OCI-M1 (cell line): ENCODE results near the gene SLC22A4.

ENCODE experiments used
- DNase-seq: peaks from one replicate; lab custom pipeline; 2025; lab: John Stamatoyannopoulos, UW

Gene SLC22A4

GRCh38 chr5:132293992-132294727, at the start of gene SLC22A4:
SLC22A4 (plus strand) TSS chr5:132294394; CDS start chr5:132294617, 223 bp downstream.
- DNase-seq: peak; percentile 88

- DNase-seq: no peak
These were observed 48.6 kb upstream of the SLC22A4 start for GRCh38 chr5:132245593-132245992.

- DNase-seq: no peak
These were observed 47.4 kb upstream of the SLC22A4 start for GRCh38 chr5:132246806-132247205.

- no peak for DNase-seq
These were observed 43.6 kb upstream of the SLC22A4 start for GRCh38 chr5:132250547-132250946.

GRCh38 chr5:132251220-132251725, 42.9 kb upstream of the SLC22A4 start:
- no peak for DNase-seq

- DNase-seq: no peak
These were observed 41.2 kb upstream of the SLC22A4 start for GRCh38 chr5:132253008-132253441.

GRCh38 chr5:132253452-132254320, 40.5 kb upstream of the SLC22A4 start:
- DNase-seq: no peak

GRCh38 chr5:132254321-132254977, 39.7 kb upstream of the SLC22A4 start:
- no peak for DNase-seq

GRCh38 chr5:132256086-132256782, 38.0 kb upstream of the SLC22A4 start:
- DNase-seq: no peak

- DNase-seq: no peak
These were observed 37.4 kb upstream of the SLC22A4 start for GRCh38 chr5:132256783-132257130.

GRCh38 chr5:132257131-132258101, 36.8 kb upstream of the SLC22A4 start, which contains the start of gene PDLIM4:
PDLIM4 (plus strand) TSS chr5:132257696; CDS start chr5:132257735, 39 bp downstream.
- no peak for DNase-seq

- no peak for DNase-seq
These were observed 35.8 kb upstream of the SLC22A4 start for GRCh38 chr5:132258102-132259068.

- DNase-seq: no peak
These were observed 34.9 kb upstream of the SLC22A4 start for GRCh38 chr5:132259069-132259851.

- no peak for DNase-seq
These were observed 34.1 kb upstream of the SLC22A4 start for GRCh38 chr5:132260051-132260450.

GRCh38 chr5:132260714-132261551, 33.3 kb upstream of the SLC22A4 start:
- DNase-seq: peak; percentile 37

- DNase-seq: no peak
These were observed 32.0 kb upstream of the SLC22A4 start for GRCh38 chr5:132261881-132262845.
